Epithelial cell of proximal tubule (primary cell): ENCODE data around the gene NTM. TPM values are rescaled to one million over a fixed set of nuclear protein-coding genes. Genes with fewer than 3 reads are reported as not detected.

Experiments
- DNase-seq: peaks from one replicate; pipeline ENCODE4 v3.0.0-alpha.2; 2011; ENCODE audit warnings: low read depth
- H3K4me3 ChIP-seq: 2 replicates; pipeline ENCODE4 v1.5.1; 2011; ENCODE audit warnings: low read depth, mild to moderate bottlenecking, low read length
- total RNA-seq: library from RNA; depleted of rRNA; stranded (reverse); fragments of >200 nt; gene quantifications from 2 replicates; pipeline ENCODE4 v1.2.3, GENCODE V29; 2015
- TF ChIP-seq, protein P1 (sequence below): conservative IDR thresholded peaks from 2 replicates; pipeline ENCODE4 v1.5.1; 2012; ENCODE audit warnings: low read depth, mild to moderate bottlenecking, low read length

Gene NTM
- total RNA-seq, 1 donor from 2014 or later: 5.3 TPM

DNA sequence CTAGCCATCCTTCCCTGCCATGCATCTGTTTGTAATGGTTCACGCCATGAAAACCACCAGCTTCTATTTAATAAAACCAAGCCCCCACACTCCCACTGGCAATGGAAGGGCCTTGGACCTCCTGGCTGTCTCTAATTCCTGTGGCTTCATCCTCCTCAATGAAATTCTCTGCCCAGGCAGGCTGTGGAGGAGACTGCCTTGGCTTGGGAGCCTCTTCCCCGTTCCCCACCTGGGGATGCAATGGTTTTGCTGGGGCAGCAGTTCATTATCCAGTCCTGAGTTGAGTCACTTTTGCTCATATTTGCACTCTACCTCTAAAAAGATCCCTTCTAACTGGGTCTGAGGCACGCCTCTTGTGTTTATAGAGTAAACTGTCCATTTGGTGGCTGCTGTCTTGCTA lies 515.8 kb downstream of the NTM start:
- DNase-seq: no peak
- H3K4me3 ChIP-seq: no peak overlapping the region
- TF ChIP-seq, protein P1, sequence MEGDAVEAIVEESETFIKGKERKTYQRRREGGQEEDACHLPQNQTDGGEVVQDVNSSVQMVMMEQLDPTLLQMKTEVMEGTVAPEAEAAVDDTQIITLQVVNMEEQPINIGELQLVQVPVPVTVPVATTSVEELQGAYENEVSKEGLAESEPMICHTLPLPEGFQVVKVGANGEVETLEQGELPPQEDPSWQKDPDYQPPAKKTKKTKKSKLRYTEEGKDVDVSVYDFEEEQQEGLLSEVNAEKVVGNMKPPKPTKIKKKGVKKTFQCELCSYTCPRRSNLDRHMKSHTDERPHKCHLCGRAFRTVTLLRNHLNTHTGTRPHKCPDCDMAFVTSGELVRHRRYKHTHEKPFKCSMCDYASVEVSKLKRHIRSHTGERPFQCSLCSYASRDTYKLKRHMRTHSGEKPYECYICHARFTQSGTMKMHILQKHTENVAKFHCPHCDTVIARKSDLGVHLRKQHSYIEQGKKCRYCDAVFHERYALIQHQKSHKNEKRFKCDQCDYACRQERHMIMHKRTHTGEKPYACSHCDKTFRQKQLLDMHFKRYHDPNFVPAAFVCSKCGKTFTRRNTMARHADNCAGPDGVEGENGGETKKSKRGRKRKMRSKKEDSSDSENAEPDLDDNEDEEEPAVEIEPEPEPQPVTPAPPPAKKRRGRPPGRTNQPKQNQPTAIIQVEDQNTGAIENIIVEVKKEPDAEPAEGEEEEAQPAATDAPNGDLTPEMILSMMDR: no peak

DNA sequence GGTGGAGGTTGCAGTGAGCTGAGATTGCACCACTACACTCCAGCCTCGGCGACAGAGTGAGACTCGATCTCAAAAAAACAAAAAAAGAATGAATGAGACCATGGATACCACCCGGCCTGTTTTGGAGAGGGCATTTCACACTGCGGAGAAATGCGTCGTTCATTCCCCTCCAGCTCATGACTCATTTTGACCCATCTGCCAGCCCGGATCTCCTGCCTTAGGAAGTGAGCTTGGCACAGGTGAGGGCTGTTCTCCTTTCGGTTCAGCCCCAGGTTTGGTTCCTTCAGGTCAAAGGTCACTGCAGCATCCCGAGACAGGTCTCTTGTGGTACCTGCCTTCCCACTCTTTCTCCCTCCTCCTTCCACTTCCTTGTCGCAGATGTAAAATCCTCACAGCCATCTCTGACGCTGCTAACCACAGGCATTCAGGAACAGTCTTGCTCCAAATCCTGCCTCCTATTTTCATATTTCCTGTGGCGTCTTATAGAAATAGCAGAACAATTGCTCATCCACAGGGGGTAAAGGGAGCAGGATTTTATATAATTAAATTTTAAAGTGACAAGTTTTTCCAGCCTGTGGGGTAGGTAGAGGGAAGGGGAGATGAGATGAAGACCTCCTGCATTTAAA lies 517.9 kb downstream of the NTM start:
- TF ChIP-seq, protein P1: no peak
- DNase-seq: no peak
- no peak overlapping the region for H3K4me3 ChIP-seq

DNA sequence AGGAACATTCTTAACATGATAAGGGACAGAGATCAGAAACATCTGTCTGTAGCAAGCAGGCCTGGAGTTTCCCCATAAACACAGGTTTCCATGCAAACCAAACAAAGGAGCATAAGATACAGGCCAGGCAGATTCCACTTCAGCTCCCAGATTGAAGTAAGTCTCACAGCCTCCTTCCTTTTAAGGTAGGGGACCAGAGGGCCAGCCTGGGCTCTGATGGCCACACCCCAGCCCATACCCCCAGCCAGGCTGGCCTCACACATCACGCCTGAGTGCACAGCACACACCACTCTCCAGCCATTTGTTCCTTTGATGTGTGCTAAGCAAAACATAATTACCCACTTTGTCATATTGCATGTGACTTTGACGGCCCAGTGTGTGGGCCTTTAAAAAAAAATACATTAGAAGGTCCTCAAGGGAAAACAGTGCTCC lies 518.7 kb downstream of the NTM start:
- H3K4me3 ChIP-seq: no peak overlapping the region
- peak; percentile 56 for DNase-seq
- TF ChIP-seq, protein P1: no peak

DNA sequence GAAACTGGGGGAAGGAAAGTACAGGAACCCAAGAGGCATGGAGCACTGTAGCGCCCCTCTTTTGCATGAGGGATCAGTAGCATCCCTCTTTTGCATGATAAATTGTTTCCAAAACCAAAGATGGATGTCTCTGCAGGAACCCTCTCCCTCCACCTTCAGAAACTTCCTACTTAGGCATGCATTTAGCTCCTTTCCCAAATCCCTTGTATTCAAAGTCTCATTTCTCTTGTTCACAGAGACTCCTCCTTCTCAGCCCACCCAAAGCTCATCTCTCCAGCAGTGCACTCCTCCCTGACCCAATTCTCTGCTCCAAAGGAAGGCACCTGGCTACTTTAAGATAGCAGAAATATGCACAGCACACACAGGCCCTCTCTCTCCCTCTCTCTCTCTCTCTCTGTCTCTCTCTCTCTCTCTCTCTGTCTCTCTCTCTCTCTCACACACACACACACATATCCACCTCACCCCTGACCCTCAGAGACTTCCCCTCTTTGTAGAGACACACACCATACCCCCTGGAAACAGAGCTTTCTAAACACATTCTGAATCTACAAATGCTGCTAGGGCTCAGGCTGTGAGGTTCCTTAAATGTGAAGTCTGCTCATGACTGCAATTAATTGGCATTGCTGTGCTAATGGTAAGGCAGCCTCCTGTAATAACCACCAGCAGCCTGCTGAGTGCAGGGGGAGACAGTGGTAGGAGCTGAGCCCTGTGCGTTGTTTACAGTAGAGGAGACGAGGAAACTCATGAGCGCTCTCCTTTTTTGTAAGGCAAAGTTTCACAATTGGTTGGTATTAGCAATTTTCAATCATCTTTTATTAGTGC lies 519.6 kb downstream of the NTM start:
- no peak overlapping the region for H3K4me3 ChIP-seq
- no peak for DNase-seq
- TF ChIP-seq, protein P1: no peak

DNA sequence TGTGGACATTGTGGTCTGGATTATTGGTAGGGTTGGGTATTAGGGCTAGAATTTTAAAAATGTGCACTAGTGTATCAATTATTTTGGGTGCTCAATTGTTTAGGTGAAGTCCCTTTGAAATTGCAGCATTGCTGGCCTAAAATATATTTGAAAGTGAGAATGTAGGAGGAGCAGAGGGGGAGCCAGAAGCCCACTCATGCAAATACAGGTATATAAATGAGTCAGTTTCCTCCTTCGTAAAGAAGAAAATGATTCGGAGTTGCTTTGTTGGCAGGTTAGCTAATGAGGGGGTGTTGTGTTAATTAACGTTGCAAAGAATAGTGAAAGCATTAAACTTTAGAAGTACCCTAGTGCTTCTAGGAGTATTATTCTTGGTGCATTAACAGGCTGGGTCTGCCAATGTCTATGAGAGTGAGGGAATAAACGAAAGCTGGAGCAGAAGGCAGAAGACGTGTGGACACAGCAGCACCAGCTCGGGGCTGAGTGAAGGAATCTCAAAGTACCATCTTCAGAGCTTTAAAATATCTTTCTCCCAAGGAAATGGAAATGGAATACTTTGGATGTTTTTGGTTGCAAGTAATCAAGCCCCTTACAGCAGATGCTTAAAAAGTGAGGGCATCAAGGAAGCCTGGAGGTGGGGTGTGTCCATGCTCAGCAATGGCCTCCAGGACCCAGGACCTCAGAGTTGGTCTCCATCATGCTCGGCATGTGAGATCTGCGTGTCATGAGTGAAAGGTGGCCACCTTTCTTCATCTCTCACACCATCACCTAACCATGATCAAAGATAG lies 522.9 kb downstream of the NTM start:
- TF ChIP-seq, protein P1: no peak
- H3K4me3 ChIP-seq: no peak overlapping the region
- DNase-seq: no peak

DNA sequence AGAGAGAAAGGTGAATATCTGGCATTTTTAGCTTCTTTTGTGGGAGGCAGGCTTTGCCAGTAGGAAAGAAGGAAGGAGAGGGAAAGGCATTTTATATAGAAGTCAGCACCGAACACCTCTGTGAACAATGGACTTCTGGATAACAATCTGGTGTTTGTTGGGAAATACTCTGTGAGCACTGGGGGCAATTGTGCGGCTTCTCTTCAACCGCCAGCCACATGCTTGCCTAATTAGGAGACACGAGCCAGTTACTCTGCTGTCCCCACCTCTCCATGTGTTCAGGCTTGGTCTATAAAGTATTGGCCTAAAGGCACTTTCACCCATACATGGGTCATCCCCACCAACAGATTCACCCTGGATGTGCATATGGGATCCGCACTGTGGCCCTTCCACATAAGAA lies 523.6 kb downstream of the NTM start:
- TF ChIP-seq, protein P1: no peak
- no peak overlapping the region for H3K4me3 ChIP-seq
- no peak for DNase-seq
